Panc1 (cell line): ENCODE results near the gene SPACA9. TPM values are rescaled to one million over a fixed set of nuclear protein-coding genes. Genes with fewer than 3 reads are reported as not detected.

Experiments
- ATAC-seq: fragments of 200-7000 bp; cut with Tn5 transposase; 2 replicates; pipeline ENCODE4 v1.9.1; 2020; ENCODE audit warnings: mild to moderate bottlenecking, moderate library complexity
- BruUV-seq: library from RNA; stranded (reverse); fragments of 400-500 nt; replicated peaks from 2 replicates; lab custom pipeline; 2021; lab: Mats Ljungman, UMichigan
- CTCF ChIA-PET: fragments of 300-600 bp; sonication (Branson Sonifier 250); formaldehyde crosslinking; loops from one replicate; lab custom pipeline; 2022; ENCODE audit warnings: antibody characterized with exemption; lab: Charles Lee
- POLR2A ChIA-PET: fragments of 300-600 bp; sonication (Branson Sonifier 250); formaldehyde crosslinking; loops from one replicate; lab custom pipeline; 2022; ENCODE audit warnings: antibody characterized with exemption; lab: Charles Lee
- DNase-seq: peaks from one replicate; pipeline ENCODE4 v3.0.0-alpha.2; 2010; ENCODE audit warnings: low read depth, low spot score
- H3K27ac ChIP-seq: 2 replicates; pipeline ENCODE4 v1.5.1; 2011; ENCODE audit warnings: mild to moderate bottlenecking, low read length, inconsistent platforms
- H3K27me3 ChIP-seq: fragments of 200-500 bp; sonication (Bioruptor generic); 2 replicates; pipeline ENCODE4 v1.6.0; 2014; ENCODE audit warnings: low read length, inconsistent platforms; ENCODE audit not compliant: control insufficient read depth, insufficient read depth
- H3K36me3 ChIP-seq: fragments of 200-500 bp; sonication (Bioruptor generic); 2 replicates; pipeline ENCODE4 v1.5.1; 2014; ENCODE audit warnings: inconsistent platforms, mild to moderate bottlenecking, low read length, moderate library complexity; ENCODE audit not compliant: control insufficient read depth, insufficient read depth
- H3K4me1 ChIP-seq: 2 replicates; pipeline ENCODE4 v1.5.1; 2011; ENCODE audit warnings: inconsistent platforms, mild to moderate bottlenecking, low read length, moderate library complexity; ENCODE audit not compliant: control insufficient read depth, insufficient read depth
- H3K4me3 ChIP-seq, 2 experiments: 2 replicates each; pipeline ENCODE4 v1.5.1; 2011 to 2012; ENCODE audit warnings: low read depth in 2 of 2, low read length in 2 of 2, mild to moderate bottlenecking in 2 of 2, inconsistent platforms in 1 of 2, moderate library complexity in 1 of 2
- H3K9me3 ChIP-seq: fragments of 200-500 bp; sonication (Bioruptor generic); 2 replicates; pipeline ENCODE4 v1.5.1; 2014; ENCODE audit warnings: low read depth, mild to moderate bottlenecking, inconsistent platforms, low read length, moderate library complexity; ENCODE audit not compliant: control insufficient read depth, insufficient read depth
- POLR2AphosphoS5 ChIP-seq: IDR thresholded peaks from 2 replicates; pipeline ENCODE4 v1.6.1; 2012; ENCODE audit warnings: mild to moderate bottlenecking, low read depth, low read length, moderate library complexity
- REST ChIP-seq, 2 experiments: IDR thresholded peaks; 2 replicates each; pipeline ENCODE4 v1.6.1; 2011 to 2012; ENCODE audit warnings: low read depth in 2 of 2, control low read depth in 1 of 2, low read length in 1 of 2, mild to moderate bottlenecking in 1 of 2, moderate library complexity in 1 of 2; ENCODE audit not compliant: insufficient read depth in 1 of 2
- SIN3A ChIP-seq: IDR thresholded peaks from 2 replicates; pipeline ENCODE4 v1.6.1; 2012; ENCODE audit warnings: low read depth, mild to moderate bottlenecking, low read length, moderate library complexity, borderline replicate concordance; ENCODE audit not compliant: insufficient read depth
- TCF7L2 ChIP-seq: IDR thresholded peaks from 2 replicates; pipeline ENCODE4 v1.6.1; 2011; ENCODE audit warnings: mild to moderate bottlenecking, low read depth, low read length, inconsistent platforms
- in situ Hi-C: cut with HindIII; loops from 2 replicates; pipeline ENCODE4 v1.10.0; 2016; ENCODE audit warnings: low sequenced_read_pairs, low pct_unique_long_range_greater_than_20kb
- intact Hi-C: fragments of 100-400 bp; cut with micrococcal nuclease; formaldehyde crosslinking; loops from one replicate; pipeline ENCODE4 v1.10.0; 2022; ENCODE audit not compliant: unreplicated experiment
- total RNA-seq: library from RNA; stranded (reverse); gene quantifications from one replicate; pipeline ENCODE4 v1.2.1, GENCODE V29; 2021; ENCODE audit not compliant: unreplicated experiment
- TF ChIP-seq, protein P1 (sequence below): fragments of 450-650 bp; IDR thresholded peaks from 2 replicates; pipeline ENCODE4 v1.5.1; 2017; ENCODE audit warnings: mild to moderate bottlenecking

The SPACA9 gene
- total RNA-seq, 1 experiment from 2014 or later: 3.0 TPM

DNA sequence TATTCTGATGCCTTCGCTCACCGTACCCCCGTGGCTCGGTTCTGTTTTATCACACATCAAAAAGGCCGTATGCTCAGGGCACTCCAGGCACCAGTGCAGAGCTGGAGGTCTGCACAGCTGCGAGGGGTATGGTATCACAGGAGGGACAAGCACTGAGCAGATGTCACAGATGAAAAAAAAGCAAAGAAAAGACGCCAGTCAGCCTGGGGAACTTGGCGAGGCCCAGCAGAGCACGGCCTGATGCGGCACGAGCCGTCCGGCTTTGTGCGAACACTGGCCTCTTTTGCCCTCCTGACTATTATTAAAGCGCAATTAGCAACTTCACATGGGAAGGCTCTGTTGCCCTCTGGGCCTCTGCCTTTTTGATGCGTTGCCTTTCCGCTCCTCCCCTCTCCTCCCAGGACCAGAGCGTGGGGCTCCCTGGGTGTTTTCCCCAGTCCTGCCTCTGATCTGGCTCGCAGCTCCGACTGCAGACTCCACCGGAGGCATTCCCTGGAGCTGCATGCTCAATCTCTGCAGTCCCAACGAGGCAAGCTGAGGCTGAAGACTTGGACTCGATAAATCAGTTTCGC, 45.1 kb upstream of the SPACA9 start:
- Histone ChIP-seq H3K36me3 (no peaks in the 10 kb centered on the region), H3K9me3 (no peaks in the 10 kb centered on the region), H3K27ac (no peak overlapping the region), H3K27me3 (0 out of 2 replicates have a peak, but pooled peaks cover 2% of the 10 kb centered on the region), H3K4me3 (no peak overlapping the region), H3K4me1 (no peaks in the 10 kb centered on the region; the same call in 1 of the 2 replicates)
- POLR2A ChIA-PET: no interaction called here
- intact Hi-C loops (no loop called here), in situ Hi-C loops (no loop called here)
- BruUV-seq: no TSS peak
- ATAC-seq: no peak
- TF ChIP-seq, protein P1, sequence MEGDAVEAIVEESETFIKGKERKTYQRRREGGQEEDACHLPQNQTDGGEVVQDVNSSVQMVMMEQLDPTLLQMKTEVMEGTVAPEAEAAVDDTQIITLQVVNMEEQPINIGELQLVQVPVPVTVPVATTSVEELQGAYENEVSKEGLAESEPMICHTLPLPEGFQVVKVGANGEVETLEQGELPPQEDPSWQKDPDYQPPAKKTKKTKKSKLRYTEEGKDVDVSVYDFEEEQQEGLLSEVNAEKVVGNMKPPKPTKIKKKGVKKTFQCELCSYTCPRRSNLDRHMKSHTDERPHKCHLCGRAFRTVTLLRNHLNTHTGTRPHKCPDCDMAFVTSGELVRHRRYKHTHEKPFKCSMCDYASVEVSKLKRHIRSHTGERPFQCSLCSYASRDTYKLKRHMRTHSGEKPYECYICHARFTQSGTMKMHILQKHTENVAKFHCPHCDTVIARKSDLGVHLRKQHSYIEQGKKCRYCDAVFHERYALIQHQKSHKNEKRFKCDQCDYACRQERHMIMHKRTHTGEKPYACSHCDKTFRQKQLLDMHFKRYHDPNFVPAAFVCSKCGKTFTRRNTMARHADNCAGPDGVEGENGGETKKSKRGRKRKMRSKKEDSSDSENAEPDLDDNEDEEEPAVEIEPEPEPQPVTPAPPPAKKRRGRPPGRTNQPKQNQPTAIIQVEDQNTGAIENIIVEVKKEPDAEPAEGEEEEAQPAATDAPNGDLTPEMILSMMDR: no peak
- TF ChIP-seq POLR2AphosphoS5 (no peak), REST (IDR thresholded peaks at IDR 0.05; ENCODE audit: insufficient read depth in 1 of 2, low read depth in 2 of 2, low read length in 1 of 2) (no peak), SIN3A (no peak), TCF7L2 (no peak)
- CTCF ChIA-PET: no interaction called here
- DNase-seq: no peak

DNA sequence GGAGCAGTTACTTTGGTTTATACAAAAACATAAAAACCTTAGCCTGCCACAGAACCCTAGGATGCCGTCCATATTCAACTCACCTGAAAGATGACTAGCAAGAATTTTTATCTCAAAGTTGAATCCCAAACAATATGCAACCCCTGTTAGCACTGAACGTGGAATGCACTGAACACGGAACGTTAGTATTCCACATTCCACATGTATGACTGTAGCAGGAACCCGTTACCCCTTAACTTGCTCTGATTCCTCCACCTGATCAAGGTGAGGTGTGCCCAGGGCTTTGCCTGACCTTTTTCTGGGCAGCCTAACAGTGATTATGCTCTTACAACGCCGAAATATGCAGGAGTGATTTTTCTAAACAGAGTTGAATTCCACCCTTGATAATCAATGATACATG, 44.4 kb upstream of the SPACA9 start:
- no peak for ATAC-seq
- in situ Hi-C loops (no loop called here), intact Hi-C loops (no loop called here)
- Histone ChIP-seq H3K27me3 (0 out of 2 replicates have a peak, but pooled peaks cover 2% of the 10 kb centered on the region), H3K9me3 (no peaks in the 10 kb centered on the region), H3K36me3 (no peaks in the 10 kb centered on the region), H3K27ac (no peak overlapping the region), H3K4me3 (no peak overlapping the region), H3K4me1 (no peaks in the 10 kb centered on the region; the same call in 1 of the 2 replicates)
- no peak for TF ChIP-seq SIN3A
- TF ChIP-seq POLR2AphosphoS5: no peak
- TF ChIP-seq, protein P1: no peak
- TF ChIP-seq REST (IDR thresholded peaks at IDR 0.05; ENCODE audit: insufficient read depth in 1 of 2, low read depth in 2 of 2, low read length in 1 of 2): no peak
- TF ChIP-seq TCF7L2: no peak
- BruUV-seq: no TSS peak
- CTCF ChIA-PET: no interaction called here
- DNase-seq: no peak
- POLR2A ChIA-PET: no interaction called here
